Measurements from ENCODE around the gene EXOC4.

The EXOC4 gene

DNA sequence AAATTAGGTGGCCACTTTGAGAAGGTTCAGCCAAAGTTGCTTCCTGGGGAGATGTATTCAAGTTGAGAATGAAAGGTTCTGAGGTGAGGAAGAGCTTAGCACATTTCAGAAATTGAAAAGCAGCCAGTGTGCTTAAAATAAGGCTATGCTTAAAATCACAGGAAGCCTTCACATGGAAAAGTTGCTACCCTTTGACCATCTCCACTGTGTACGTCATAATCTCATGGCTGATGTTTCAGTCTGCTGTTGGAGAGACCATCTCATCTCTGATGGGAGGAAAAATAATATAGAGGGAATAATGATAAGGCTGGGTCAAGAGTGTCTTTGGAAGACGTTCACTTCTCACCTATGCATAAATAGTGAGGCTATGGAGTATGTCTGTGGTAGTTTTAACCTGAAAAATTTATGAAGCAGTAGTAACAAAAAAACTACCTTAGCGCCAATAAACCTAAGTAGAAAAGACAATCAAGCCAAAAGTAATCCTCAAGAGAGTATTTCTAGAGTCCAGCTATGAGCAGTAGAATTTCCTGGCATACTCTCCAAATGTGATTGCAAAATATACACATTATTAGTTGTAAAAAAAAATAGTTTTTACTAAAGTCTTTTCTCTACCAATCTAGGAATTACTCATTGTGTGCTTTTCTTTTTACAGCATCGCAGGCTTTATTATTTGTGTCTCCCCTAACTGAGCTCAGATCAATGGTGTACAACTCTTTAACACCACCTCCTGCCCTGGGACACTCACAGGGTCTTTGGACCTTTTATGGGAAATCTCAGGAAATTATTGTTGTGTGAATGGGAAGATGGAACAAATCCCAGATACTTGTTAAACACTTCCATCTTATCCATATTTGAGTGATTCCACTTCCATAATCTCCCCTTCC lies 439.1 kb downstream of the EXOC4 start:
- no peak overlapping the region for H3K27ac ChIP-seq
- TF ChIP-seq, protein P1, sequence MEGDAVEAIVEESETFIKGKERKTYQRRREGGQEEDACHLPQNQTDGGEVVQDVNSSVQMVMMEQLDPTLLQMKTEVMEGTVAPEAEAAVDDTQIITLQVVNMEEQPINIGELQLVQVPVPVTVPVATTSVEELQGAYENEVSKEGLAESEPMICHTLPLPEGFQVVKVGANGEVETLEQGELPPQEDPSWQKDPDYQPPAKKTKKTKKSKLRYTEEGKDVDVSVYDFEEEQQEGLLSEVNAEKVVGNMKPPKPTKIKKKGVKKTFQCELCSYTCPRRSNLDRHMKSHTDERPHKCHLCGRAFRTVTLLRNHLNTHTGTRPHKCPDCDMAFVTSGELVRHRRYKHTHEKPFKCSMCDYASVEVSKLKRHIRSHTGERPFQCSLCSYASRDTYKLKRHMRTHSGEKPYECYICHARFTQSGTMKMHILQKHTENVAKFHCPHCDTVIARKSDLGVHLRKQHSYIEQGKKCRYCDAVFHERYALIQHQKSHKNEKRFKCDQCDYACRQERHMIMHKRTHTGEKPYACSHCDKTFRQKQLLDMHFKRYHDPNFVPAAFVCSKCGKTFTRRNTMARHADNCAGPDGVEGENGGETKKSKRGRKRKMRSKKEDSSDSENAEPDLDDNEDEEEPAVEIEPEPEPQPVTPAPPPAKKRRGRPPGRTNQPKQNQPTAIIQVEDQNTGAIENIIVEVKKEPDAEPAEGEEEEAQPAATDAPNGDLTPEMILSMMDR (conservative IDR thresholded peaks at IDR 0.05): no peak
- no peak for TF ChIP-seq ZFX (IDR thresholded peaks at IDR 0.05)

DNA sequence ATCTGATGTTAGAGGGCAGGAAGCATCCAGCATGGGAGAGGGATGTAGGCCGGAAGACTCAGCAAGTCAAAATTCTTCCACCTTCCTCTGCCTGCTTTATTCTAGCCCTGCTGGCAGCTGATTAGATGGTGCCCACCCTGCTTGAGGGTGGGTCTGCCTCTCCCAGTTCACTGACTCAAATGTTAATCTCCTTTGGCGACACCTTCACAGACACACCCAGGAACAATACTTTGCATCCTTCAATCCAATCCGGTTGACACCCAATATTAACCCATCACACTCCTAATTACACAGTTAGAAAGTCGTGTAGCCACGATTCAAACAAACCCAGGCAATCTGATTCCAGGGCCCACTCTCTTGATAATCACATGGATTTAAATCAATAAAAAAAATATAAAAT lies 440.4 kb downstream of the EXOC4 start:
- no peak for TF ChIP-seq ZFX (IDR thresholded peaks at IDR 0.05)
- TF ChIP-seq, protein P1 (conservative IDR thresholded peaks at IDR 0.05): no peak
- no peak overlapping the region for H3K27ac ChIP-seq

DNA sequence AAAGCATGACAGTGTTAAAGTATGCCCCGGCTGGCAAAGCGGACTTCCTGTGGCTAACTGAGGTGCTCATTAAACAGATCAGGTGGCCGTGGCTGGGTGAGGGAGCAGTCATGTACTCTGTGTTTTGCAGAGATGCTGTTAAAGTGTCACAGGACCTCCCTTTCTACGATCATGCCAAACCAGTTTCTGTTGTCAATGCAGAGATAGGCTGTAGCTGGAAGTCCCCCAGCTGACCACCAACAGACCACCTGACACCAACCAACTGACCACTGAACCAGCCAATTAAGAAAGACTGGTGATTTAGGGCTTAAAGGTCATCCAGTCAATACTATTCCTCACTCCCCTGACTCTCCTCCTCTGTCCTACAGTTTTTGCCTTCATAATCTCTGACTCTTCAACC lies 443.2 kb downstream of the EXOC4 start:
- H3K27ac ChIP-seq: no peak overlapping the region

DNA sequence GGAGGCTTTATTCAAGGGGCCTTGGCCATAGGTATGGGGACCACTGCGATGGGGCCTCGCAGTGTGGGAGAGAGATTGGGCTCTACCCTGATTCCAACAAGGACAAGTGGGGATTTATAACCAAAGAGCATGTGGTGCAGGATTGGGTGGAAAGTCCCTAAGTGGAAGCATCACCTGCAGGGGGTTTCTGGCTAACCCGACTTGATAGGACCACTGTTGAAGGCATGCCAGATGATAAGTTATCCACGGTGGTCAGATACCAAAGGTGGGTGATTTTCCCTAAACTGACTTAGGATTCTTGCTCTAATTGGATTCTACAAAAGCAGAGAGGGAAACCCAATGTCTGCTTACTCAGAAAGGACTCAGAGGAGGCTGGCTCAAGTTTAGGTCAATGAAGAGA lies 444.7 kb downstream of the EXOC4 start:
- H3K27ac ChIP-seq: no peak overlapping the region
- no peak for TF ChIP-seq ZFX (IDR thresholded peaks at IDR 0.05)
- TF ChIP-seq, protein P1 (conservative IDR thresholded peaks at IDR 0.05): no peak

More for the DNA sequence above, 443.2 kb downstream of the EXOC4 start:
- TF ChIP-seq, protein P1 (conservative IDR thresholded peaks at IDR 0.05): no peak
- TF ChIP-seq ZFX (IDR thresholded peaks at IDR 0.05): no peak

DNA sequence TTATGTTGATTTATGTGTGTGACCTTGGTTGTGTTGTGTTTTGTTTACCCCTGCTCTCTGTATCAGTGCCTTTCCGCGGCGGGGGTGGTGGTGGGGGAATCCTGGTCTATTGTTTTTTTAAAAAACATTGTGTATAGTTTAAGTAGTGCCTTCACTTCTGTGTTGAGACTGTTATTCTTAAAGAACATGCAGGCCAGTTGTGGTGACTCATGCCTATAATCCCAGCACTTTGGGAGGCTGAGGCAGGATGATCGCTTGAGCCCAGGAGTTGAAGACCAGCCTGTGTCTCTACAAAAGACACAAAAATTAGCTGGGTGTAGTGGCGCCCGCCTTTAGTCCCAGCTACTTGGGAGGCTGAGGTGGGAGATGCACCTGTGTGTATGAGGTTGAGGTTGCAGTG lies 445.2 kb downstream of the EXOC4 start:
- TF ChIP-seq ZFX (IDR thresholded peaks at IDR 0.05): no peak
- TF ChIP-seq, protein P1 (conservative IDR thresholded peaks at IDR 0.05): no peak
- H3K27ac ChIP-seq: no peak overlapping the region

DNA sequence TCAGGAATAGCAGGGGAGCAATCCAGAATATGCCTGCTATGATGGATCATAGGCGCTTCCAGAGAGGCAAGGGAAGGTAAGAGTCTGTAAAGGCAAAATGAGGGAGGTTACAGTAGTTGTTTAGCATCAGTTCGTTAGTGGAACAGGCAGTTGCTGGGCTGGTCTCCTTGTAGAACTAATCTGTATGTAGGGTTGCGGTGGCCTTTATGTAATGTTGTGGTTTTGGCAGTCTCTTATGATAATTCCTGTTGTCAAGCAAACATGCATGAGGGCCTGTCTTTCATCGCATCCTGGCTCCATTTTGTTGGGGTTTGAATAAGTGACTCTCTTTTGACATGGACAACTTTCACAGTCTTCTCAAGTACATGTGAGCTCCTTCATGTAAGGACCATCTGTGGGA lies 446.5 kb downstream of the EXOC4 start:
- H3K27ac ChIP-seq: no peak overlapping the region
- TF ChIP-seq, protein P1 (conservative IDR thresholded peaks at IDR 0.05): no peak
- TF ChIP-seq ZFX (IDR thresholded peaks at IDR 0.05): no peak

DNA sequence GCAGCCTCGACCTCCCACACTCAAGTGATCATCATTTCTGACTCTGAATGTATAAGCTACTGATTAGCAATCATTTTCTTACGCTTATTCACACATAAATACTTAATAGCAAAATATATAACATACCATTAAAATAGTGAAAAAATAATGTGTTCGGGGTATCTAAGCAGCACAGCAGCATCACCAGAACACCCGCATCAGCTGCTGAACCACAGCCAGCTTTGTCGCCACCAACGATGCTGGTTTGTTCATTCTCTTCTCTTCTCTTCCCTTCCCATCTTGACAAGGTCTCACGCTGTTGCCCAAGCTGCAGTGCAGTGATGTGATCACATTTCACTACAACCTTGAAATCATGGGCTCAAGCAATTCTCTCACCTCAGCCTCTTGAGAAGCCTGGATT lies 449.2 kb downstream of the EXOC4 start:
- TF ChIP-seq, protein P1 (conservative IDR thresholded peaks at IDR 0.05): no peak
- no peak for TF ChIP-seq ZFX (IDR thresholded peaks at IDR 0.05)
- H3K27ac ChIP-seq: no peak overlapping the region
